Stimulated activated CD4-positive, alpha-beta T cell treated with anti-CD3 and anti-CD28 coated beads, Interleukin-1b, Interleukin-23, amount 100 ng/mL, for 48 hours (primary cell): ENCODE data around the gene COX7B2.

Source experiments
- DNase-seq: peaks from one replicate; pipeline ENCODE4 v3.0.0-alpha.2; 2020

The COX7B2 gene

GRCh38 chr4:46909078-46909477, at the start of gene COX7B2:
TSS of gene COX7B2 (minus strand) at chr4:46909245. CDS start at chr4:46735192, 174,053 bp downstream.
- no peak for DNase-seq

- no peak for DNase-seq
Measured at GRCh38 chr4:46956451-46956850, 47.4 kb upstream of the COX7B2 start.

- DNase-seq: no peak
Measured at GRCh38 chr4:46955601-46956000, 46.6 kb upstream of the COX7B2 start.

GRCh38 chr4:46954643-46955042, 45.6 kb upstream of the COX7B2 start:
- DNase-seq: no peak

- no peak for DNase-seq
Measured at GRCh38 chr4:46953564-46953963, 44.5 kb upstream of the COX7B2 start.

GRCh38 chr4:46952451-46952850, 43.4 kb upstream of the COX7B2 start:
- no peak for DNase-seq

GRCh38 chr4:46950826-46951225, 41.8 kb upstream of the COX7B2 start:
- no peak for DNase-seq

GRCh38 chr4:46949822-46950221, 40.8 kb upstream of the COX7B2 start:
- no peak for DNase-seq

- no peak for DNase-seq
Measured at GRCh38 chr4:46947541-46947940, 38.5 kb upstream of the COX7B2 start.

- no peak for DNase-seq
Measured at GRCh38 chr4:46946919-46947536, 38.0 kb upstream of the COX7B2 start.

- no peak for DNase-seq
Measured at GRCh38 chr4:46945062-46945461, 36.0 kb upstream of the COX7B2 start.

GRCh38 chr4:46944345-46944744, 35.3 kb upstream of the COX7B2 start:
- DNase-seq: no peak

- DNase-seq: no peak
Measured at GRCh38 chr4:46937493-46937892, 28.4 kb upstream of the COX7B2 start.

- no peak for DNase-seq
Measured at GRCh38 chr4:46934726-46935125, 25.7 kb upstream of the COX7B2 start.

GRCh38 chr4:46933686-46934085, 24.6 kb upstream of the COX7B2 start:
- DNase-seq: no peak

GRCh38 chr4:46931981-46932380, 22.9 kb upstream of the COX7B2 start:
- peak; percentile 2 for DNase-seq

- DNase-seq: no peak
Measured at GRCh38 chr4:46930891-46931290, 21.8 kb upstream of the COX7B2 start.

- no peak for DNase-seq
Measured at GRCh38 chr4:46927201-46927600, 18.2 kb upstream of the COX7B2 start.

GRCh38 chr4:46924789-46925529, 15.9 kb upstream of the COX7B2 start:
- no peak for DNase-seq

- DNase-seq: no peak
Measured at GRCh38 chr4:46922205-46922604, 13.2 kb upstream of the COX7B2 start.

GRCh38 chr4:46908148-46908547, 897 bp downstream of the COX7B2 start:
- DNase-seq: no peak

GRCh38 chr4:46900082-46900481, 9.0 kb downstream of the COX7B2 start:
- DNase-seq: no peak

- no peak for DNase-seq
Measured at GRCh38 chr4:46894826-46895225, 14.2 kb downstream of the COX7B2 start.

- DNase-seq: no peak
Measured at GRCh38 chr4:46890056-46890455, 19.0 kb downstream of the COX7B2 start.

- no peak for DNase-seq
Measured at GRCh38 chr4:46889410-46889809, 19.6 kb downstream of the COX7B2 start.
